GM19328 (cell line): Measurements from ENCODE around the gene CCDC157.
A peak's percentile ranks its signal among the peaks of the same experiment; 100 is the strongest.

Source experiments
- ATAC-seq: cut with Tn5 transposase; IDR thresholded peaks from one replicate; pipeline ENCODE4 v1.9.1; 2021; ENCODE audit warnings: mild to moderate bottlenecking, moderate library complexity; ENCODE audit not compliant: unreplicated experiment

The CCDC157 gene

DNA sequence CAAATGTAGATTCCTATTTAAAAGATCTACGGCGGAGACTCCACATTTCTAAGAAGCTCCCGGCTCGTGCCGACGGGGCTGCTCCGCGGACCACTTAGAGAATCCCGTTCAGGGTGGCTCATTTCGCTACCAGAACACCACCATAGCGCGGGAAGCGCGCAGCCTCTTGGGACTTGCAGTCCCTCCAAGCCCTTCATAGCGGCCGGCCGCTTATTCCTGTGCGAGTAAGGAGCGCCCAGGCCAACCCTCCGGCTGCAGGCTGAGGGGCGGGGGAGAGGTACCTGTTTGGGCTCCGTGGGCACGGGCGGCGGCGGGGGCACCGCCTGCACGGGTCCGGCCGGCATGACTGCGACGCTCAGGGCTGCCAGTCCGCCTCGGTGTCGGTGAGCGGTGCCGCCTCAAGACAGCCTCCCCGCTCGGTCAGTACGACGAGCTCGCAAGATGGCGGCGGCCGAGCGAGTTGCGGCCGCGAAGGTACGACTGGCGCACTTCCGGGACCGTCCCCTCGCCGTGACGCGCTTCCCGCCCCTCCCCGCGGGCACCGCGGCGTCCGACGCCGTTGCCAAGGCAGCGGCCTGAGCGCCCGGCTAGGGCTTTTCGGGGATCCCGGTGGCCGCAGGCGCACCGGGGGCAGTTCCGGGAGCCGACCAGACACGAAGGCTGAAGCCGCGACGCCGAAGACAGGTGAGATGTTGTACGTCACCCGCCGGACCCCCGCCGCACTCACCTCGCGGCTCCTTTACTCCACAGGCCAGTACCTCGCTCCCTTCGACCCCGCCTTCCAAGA is at the start of gene CCDC157, which contains the start of gene SF3A1:
TSS of gene CCDC157 (plus strand) at position 559 of the 787 bp plus-strand sequence. CDS start 8,994 bp downstream, outside the sequence.
TSS of gene SF3A1 (minus strand) at position 446 of the 787 bp plus-strand sequence. CDS start at position 344, 102 bp downstream.
- ATAC-seq, result peak; percentile 87

- no peak for ATAC-seq
Measured at GRCh38 chr22:30307041-30307574, 49.7 kb upstream of the CCDC157 start.

DNA sequence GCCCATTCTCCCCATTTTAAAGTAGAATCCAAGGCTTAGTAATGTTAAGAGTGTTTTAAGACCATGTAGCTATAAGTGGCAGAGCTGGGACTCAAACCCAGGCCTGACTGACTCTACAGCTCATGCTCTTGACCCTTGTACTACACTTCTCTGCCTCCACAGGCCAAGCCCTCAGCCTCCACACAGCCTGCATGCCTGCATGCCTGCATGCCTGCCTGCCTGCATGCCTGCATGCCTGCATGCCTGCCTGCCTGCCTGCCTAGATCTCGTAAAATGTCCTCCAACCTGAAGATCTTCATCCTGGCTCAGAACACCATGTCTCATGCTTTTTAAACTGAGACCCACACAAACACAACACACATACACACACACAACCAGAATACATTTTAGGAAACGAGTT is 48.7 kb upstream of the CCDC157 start:
- no peak for ATAC-seq

DNA sequence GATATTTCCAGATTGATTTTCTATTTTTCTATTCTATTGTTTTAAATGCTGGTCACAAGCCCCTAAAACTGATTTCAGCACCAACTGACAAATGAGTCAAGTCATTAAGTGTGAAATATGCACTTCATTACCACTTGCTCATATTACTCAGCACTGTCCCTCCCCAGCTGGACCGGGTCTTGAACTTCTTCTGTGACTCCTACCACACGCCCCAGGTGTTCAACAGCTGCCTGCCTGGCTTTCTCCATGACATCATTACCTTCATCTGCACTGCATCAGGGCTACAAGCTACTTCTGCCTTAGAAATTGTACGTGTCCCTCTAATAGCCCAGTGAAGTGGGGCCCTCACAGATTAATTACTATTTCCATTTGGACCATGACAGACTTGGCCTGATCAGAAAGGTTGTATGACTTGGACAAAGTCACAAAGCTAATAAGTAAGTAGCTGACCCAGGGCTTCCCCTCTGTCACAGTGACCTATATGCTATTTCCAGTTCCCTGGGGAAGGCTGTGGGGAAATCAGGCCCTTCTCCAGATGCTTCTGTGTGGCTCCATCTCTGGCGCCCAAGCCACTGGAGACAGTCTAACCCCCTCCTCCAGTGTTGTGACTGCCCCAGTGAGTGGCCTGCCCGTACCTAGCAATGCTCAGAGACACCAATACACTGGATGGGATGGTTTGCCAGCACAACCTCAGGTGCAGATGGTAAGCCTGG is 48.1 kb upstream of the CCDC157 start:
- no peak for ATAC-seq

- ATAC-seq, result no peak
Measured at GRCh38 chr22:30309951-30310741, 46.7 kb upstream of the CCDC157 start.

GRCh38 chr22:30310881-30311771 is 45.7 kb upstream of the CCDC157 start:
- no peak for ATAC-seq

DNA sequence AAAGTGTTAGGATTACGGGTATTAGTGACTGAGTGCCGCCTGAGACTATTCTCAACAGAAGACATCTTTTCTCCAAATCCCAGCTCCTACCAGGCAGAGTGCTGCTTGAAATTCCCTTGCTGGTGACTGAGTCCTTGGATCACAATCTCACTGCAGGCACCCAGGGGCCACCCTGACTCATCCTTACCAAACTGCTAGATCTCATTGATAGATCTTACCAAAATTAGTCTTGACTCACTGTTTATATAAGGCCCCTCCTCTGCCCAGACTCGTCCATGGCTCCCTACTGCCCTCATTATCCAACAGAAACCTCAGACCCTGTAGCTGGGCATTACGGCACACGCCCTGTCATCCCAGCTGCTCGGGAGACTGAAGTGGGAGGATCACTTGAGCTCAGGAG is 44.8 kb upstream of the CCDC157 start:
- no peak for ATAC-seq

- ATAC-seq, result no peak
Measured at GRCh38 chr22:30313527-30314363, 43.1 kb upstream of the CCDC157 start.

- ATAC-seq, result no peak
Measured at GRCh38 chr22:30314915-30315314, 41.9 kb upstream of the CCDC157 start.

GRCh38 chr22:30315962-30316576 is 40.7 kb upstream of the CCDC157 start:
- no peak for ATAC-seq

GRCh38 chr22:30317778-30318177 is 39.0 kb upstream of the CCDC157 start:
- no peak for ATAC-seq

DNA sequence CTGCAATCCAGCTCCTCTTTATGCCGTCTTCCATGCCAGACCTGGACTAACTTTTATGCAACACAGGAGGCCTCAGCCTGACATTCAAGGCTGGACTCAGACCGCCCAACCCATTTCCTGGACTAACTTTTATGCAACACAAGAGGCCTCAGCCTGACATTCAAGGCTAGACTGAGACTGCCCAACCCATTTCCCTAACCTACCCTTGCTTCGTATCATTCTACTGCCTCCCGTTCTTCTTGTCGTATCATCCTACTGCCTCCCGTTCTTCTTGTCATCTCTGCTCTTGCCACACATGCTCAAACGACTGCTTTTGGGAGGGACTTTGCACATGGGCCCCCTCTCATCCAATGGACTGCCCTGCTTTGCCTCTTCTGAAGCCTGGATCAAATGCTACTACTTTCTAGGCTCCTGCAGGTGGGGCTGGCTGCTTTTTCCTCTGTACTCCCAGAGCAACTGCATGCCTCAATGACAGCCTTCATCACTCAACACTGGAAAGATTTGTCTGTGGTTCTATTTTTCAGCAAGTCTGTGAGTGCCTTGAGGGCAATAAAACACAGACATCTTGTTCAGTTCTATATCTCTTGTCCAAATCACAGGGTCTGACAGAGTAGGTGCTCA is 37.9 kb upstream of the CCDC157 start:
- no peak for ATAC-seq

- no peak for ATAC-seq
Measured at GRCh38 chr22:30320021-30320556, 36.7 kb upstream of the CCDC157 start.

GRCh38 chr22:30321461-30321860 is 35.3 kb upstream of the CCDC157 start:
- ATAC-seq, result no peak

DNA sequence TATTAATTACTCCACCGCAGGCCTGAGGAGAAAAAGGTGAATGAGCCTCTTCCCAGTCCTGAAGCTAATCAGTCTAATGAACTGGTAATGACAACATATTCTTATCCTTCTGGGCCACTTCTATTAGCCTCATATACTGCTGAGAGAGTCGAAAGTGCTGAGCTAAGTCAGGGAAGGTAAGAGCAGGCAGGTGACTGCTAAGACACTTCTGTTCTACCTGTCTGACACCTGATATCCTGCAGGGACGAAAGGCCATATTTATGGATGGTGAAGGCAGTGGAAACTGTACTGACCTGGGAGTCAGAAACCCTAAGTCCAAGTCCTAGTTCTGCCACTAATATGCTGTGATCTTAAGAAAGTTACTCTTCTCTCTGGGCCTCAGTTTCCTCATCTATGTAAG is 33.6 kb upstream of the CCDC157 start:
- ATAC-seq, result no peak

GRCh38 chr22:30324014-30324730 is 32.6 kb upstream of the CCDC157 start:
- no peak for ATAC-seq

DNA sequence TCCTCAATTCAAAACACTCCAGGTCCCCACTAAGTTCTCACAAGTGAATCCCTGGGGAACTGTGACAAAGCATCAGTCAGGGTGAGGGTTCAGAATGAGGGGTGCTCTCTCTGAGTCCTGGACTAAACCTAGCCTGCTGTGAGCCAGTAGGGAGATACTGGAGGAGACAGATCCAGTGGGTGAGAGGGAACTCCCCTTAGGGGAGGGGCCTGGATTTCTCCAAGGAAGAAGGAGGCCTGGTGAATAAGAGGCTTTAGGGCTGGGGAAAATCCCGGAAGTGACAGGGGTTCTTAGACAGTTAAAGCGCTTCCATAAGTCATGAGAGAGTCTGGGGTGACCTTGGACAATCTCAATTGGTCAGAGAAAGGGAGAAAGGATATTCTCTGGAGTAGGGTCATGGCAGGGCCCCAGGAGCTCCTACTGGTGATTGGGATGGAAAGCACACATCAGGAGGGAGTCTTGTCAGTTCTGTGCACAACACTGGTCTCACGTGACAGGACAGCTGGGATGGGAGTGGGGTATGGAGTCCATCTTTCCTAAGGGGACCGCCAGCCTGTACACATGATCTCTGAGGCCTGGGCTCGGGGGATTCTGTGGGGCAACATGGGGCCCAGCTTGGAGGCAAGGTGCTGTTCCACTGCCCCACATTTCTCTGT is 31.6 kb upstream of the CCDC157 start:
- no peak for ATAC-seq
